SK-N-SH (cell line): ENCODE measurements around the gene PDE11A. TPM values are rescaled to one million over a fixed set of nuclear protein-coding genes. Genes with fewer than 3 reads are reported as not detected.

Experiments used
- CTCF ChIA-PET: fragments of 300-600, 350-600 bp; formaldehyde crosslinking; extraction: SDS; loops from one replicate; lab custom pipeline; 2021; lab: Yijun Ruan, JAX
- POLR2A ChIA-PET: fragments of 350-600 bp; sonication (Branson Sonifier 250); formaldehyde crosslinking; extraction: SDS; loops from one replicate; lab custom pipeline; 2020; ENCODE audit warnings: antibody characterized with exemption, inconsistent platforms; lab: Yijun Ruan, JAX
- DNase-seq: peaks from one replicate; pipeline ENCODE4 v3.0.0; 2012
- H2AFZ ChIP-seq: fragments of 200-600 bp; sonication (generic); 2 replicates; pipeline ENCODE4 v1.8.1; 2016; ENCODE audit warnings: antibody characterized with exemption, mild to moderate bottlenecking, low read depth
- H3F3A ChIP-seq: fragments of 200-600 bp; sonication (generic); replicated peaks from 2 replicates; pipeline ENCODE3; 2016; ENCODE audit warnings: antibody characterized with exemption, mild to moderate bottlenecking; ENCODE audit not compliant: insufficient read depth
- H3K27ac ChIP-seq, 2 experiments: fragments of 200-500 bp in 1 of 2; fragments of 200-600 bp in 1 of 2; sonication (Bioruptor generic) in 1 of 2; sonication (generic), shearing (Covaris generic) in 1 of 2; 2 replicates each; pipeline versions ENCODE4 v1.5.1 to v1.6.1; 2014 to 2016; ENCODE audit warnings: low read depth in 2 of 2, inconsistent platforms in 1 of 2, low read length in 1 of 2, mild to moderate bottlenecking in 1 of 2, mixed read lengths in 1 of 2
- H3K27me3 ChIP-seq: fragments of 200-600 bp; sonication (generic), shearing (Covaris generic); 2 replicates; pipeline ENCODE4 v1.6.1; 2016; ENCODE audit warnings: mixed run types; ENCODE audit not compliant: insufficient read depth
- H3K36me3 ChIP-seq, 2 experiments: fragments of 200-500 bp in 1 of 2; fragments of 200-600 bp in 1 of 2; sonication (Bioruptor generic) in 1 of 2; sonication (generic) in 1 of 2; replicated peaks in 1 of 2; 2 replicates each; pipeline versions ENCODE3 to v1.5.1; 2014 to 2016; ENCODE audit warnings: low read length in 1 of 2, mild to moderate bottlenecking in 1 of 2; ENCODE audit not compliant: insufficient read depth in 2 of 2, control insufficient read depth in 1 of 2
- H3K4me1 ChIP-seq, 2 experiments: fragments of 200-500 bp in 1 of 2; fragments of 200-600 bp in 1 of 2; sonication (Bioruptor generic) in 1 of 2; sonication (generic), shearing (Covaris generic) in 1 of 2; 2 replicates each; pipeline versions ENCODE4 v1.5.1 to v1.6.1; 2014 to 2016; ENCODE audit warnings: low read depth in 1 of 2, low read length in 1 of 2, mixed run types in 1 of 2; ENCODE audit not compliant: insufficient read depth in 2 of 2, control insufficient read depth in 1 of 2
- H3K4me2 ChIP-seq: fragments of 200-600 bp; sonication (generic), shearing (Covaris generic); 2 replicates; pipeline ENCODE4 v1.6.1; 2017; ENCODE audit warnings: mixed run types
- H3K4me3 ChIP-seq, 2 experiments: fragments of 200-500 bp in 1 of 2; fragments of 200-600 bp in 1 of 2; sonication (Bioruptor generic) in 1 of 2; sonication (generic), shearing (Covaris generic) in 1 of 2; 2 replicates each; pipeline versions ENCODE4 v1.5.1 to v1.8.1; 2014 to 2016; ENCODE audit warnings: low read depth in 2 of 2, inconsistent platforms in 1 of 2, low read length in 1 of 2, mild to moderate bottlenecking in 1 of 2, mixed read lengths in 1 of 2, moderate library complexity in 1 of 2
- H3K79me2 ChIP-seq: fragments of 200-600 bp; sonication (generic); 2 replicates; pipeline ENCODE4 v1.8.1; 2017; ENCODE audit warnings: mild to moderate bottlenecking; ENCODE audit not compliant: insufficient read depth
- H3K9ac ChIP-seq: fragments of 200-600 bp; sonication (generic); 2 replicates; pipeline ENCODE4 v1.6.1; 2017; ENCODE audit warnings: mixed run types
- H3K9me2 ChIP-seq: fragments of 200-600 bp; sonication (generic); 2 replicates; pipeline ENCODE4 v1.6.1; 2017; ENCODE audit warnings: mixed run types
- H3K9me3 ChIP-seq: fragments of 200-600 bp; sonication (generic); 2 replicates; pipeline ENCODE4 v1.6.1; 2017; ENCODE audit warnings: mixed run types, mild to moderate bottlenecking, moderate library complexity
- H4K20me1 ChIP-seq: fragments of 200-600 bp; sonication (generic); 2 replicates; pipeline ENCODE4 v1.6.1; 2017; ENCODE audit warnings: mild to moderate bottlenecking, mixed run types; ENCODE audit not compliant: insufficient read depth
- EP300 ChIP-seq, 2 experiments: IDR thresholded peaks; 2 replicates each; pipeline versions ENCODE4 v1.4.0 to v1.6.1; 2012; ENCODE audit warnings: borderline replicate concordance in 1 of 2, low read depth in 1 of 2, low read length in 1 of 2
- FOXJ3 ChIP-seq: sonication (generic); formaldehyde crosslinking; IDR thresholded peaks from 2 replicates; pipeline ENCODE4 v1.5.1; 2020; ENCODE audit warnings: mild to moderate bottlenecking, missing genetic modification reagents
- FOXM1 ChIP-seq: IDR thresholded peaks from 2 replicates; pipeline ENCODE4 v1.4.0; 2012; ENCODE audit warnings: low read depth, mild to moderate bottlenecking
- MEF2A ChIP-seq: IDR thresholded peaks from 2 replicates; pipeline ENCODE4 v1.4.0; 2012; ENCODE audit warnings: low read depth, borderline replicate concordance
- MXI1 ChIP-seq: IDR thresholded peaks from 2 replicates; pipeline ENCODE4 v1.6.1; 2012; ENCODE audit warnings: mild to moderate bottlenecking, low read depth, low read length, improper control_type of control experiment
- NFIC ChIP-seq: IDR thresholded peaks from 2 replicates; pipeline ENCODE4 v1.4.0; 2012; ENCODE audit warnings: borderline replicate concordance
- POLR2AphosphoS5 ChIP-seq: IDR thresholded peaks from 2 replicates; pipeline ENCODE4 v1.6.1; 2012; ENCODE audit warnings: low read depth, low read length
- RFX5 ChIP-seq: IDR thresholded peaks from 2 replicates; pipeline ENCODE4 v1.6.1; 2012; ENCODE audit warnings: mild to moderate bottlenecking, improper control_type of control experiment, low read length
- RXRA ChIP-seq: IDR thresholded peaks from 2 replicates; pipeline ENCODE4 v1.4.0; 2012; ENCODE audit warnings: low read depth, mild to moderate bottlenecking, borderline replicate concordance
- SMC3 ChIP-seq: IDR thresholded peaks from 2 replicates; pipeline ENCODE4 v1.6.1; 2012; ENCODE audit warnings: low read depth, low read length, improper control_type of control experiment
- TAF1 ChIP-seq: IDR thresholded peaks from 2 replicates; pipeline ENCODE4 v1.6.1; 2012; ENCODE audit warnings: low read depth, mild to moderate bottlenecking, low read length, moderate library complexity, borderline replicate concordance
- TCF12 ChIP-seq: IDR thresholded peaks from 2 replicates; pipeline ENCODE4 v1.4.0; 2012
- TEAD4 ChIP-seq: IDR thresholded peaks from 2 replicates; pipeline ENCODE4 v1.4.0; 2012; ENCODE audit warnings: mild to moderate bottlenecking, borderline replicate concordance; ENCODE audit not compliant: insufficient read depth
- YY1 ChIP-seq: IDR thresholded peaks from 2 replicates; pipeline ENCODE4 v1.4.0; 2012; ENCODE audit warnings: low read depth, mild to moderate bottlenecking
- WGBS: methylation state at CpG from one replicate; pipeline ENCODE4 v1.1.6; 2017; ENCODE audit warnings: low lambda C conversion rate; 5-methylcytosine and 5-hydroxymethylcytosine counted together
- polyA plus RNA-seq, 3 experiments: library from polyadenylated mRNA; depleted of rRNA; stranded (reverse); fragments of >200 nt; gene quantifications; 2 replicates each; pipeline ENCODE4 v1.2.3, GENCODE V29; 2012
- TF ChIP-seq, protein P1 (sequence below): IDR thresholded peaks from 2 replicates; pipeline ENCODE4; 2012
- TF ChIP-seq, protein P2 (sequence below): fragments of 150-350 bp; IDR thresholded peaks from 2 replicates; pipeline ENCODE4 v1.6.1; 2016; ENCODE audit warnings: mild to moderate bottlenecking, low read depth, low read length
- TF ChIP-seq, protein P3 (sequence below): fragments of 150-350 bp; IDR thresholded peaks from 2 replicates; pipeline ENCODE4 v1.6.1; 2017; ENCODE audit warnings: antibody characterized with exemption, low read length, low read depth, borderline replicate concordance
- TF ChIP-seq, protein P4 (sequence below): IDR thresholded peaks from 2 replicates; pipeline ENCODE4 v1.4.0; 2012; ENCODE audit warnings: low read depth
- TF ChIP-seq, protein P5 (sequence below): IDR thresholded peaks from 2 replicates; pipeline ENCODE4 v1.4.0; 2012; ENCODE audit warnings: low read depth, borderline replicate concordance

The PDE11A gene
- polyA plus RNA-seq, 1 of the 3 experiments (the other 2 are of a cell fraction), result 0.10 TPM

DNA sequence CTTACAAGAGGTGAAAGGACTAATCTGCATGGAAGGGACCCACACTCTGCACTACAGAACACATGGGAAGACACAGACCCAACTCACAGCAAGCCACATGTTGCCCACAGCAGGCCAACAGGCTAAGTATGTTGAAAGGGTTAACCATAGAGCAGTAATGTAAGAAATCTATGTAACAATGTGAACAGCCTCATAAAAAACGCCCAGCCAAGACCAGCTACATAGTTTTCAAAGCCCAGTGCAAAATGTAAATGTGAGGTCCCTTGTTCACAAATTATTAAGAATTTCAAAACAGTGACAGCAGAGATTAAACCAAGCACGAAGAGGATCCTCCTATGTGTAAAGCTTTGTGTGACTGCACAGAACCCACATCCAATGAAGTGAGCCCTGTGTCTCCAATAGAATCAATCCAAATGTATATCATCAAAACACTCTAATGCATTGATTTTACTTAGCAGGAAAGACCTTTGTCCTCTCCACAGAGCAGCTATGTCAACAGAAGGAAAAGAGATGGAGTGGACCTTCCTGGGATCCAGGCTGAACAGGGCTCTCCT lies 469.9 kb downstream of the PDE11A start:
- Histone ChIP-seq H3K4me1 (peaks cover 9 to 18% of the 10 kb centered on the region in 2 experiments; a peak in 3 of 4 replicates), H3K4me2 (no peak overlapping the region), H4K20me1 (no peaks in the 10 kb centered on the region), H3K9me3 (no peaks in the 10 kb centered on the region), H3K9me2 (no peaks in the 10 kb centered on the region), H3K27ac (no peak overlapping the region; a peak in 1 of 4 replicates), H3K36me3 (no peaks in the 10 kb centered on the region), H3K9ac (no peak overlapping the region), H3F3A (no peaks in the 10 kb centered on the region), H3K79me2 (no peaks in the 10 kb centered on the region), H3K4me3 (no peak overlapping the region), H2AFZ (no peak overlapping the region), H3K27me3 (no peaks in the 10 kb centered on the region; the same call in 1 of the 2 replicates)
- 40% methylated on average over 2 of the region's 2 CpGs for WGBS
- TF ChIP-seq TEAD4, result no peak
- TF ChIP-seq MXI1, result no peak
- TF ChIP-seq, protein P1, sequence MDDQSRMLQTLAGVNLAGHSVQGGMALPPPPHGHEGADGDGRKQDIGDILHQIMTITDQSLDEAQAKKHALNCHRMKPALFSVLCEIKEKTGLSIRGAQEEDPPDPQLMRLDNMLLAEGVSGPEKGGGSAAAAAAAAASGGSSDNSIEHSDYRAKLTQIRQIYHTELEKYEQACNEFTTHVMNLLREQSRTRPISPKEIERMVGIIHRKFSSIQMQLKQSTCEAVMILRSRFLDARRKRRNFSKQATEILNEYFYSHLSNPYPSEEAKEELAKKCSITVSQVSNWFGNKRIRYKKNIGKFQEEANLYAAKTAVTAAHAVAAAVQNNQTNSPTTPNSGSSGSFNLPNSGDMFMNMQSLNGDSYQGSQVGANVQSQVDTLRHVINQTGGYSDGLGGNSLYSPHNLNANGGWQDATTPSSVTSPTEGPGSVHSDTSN, result no peak
- TF ChIP-seq, protein P2, sequence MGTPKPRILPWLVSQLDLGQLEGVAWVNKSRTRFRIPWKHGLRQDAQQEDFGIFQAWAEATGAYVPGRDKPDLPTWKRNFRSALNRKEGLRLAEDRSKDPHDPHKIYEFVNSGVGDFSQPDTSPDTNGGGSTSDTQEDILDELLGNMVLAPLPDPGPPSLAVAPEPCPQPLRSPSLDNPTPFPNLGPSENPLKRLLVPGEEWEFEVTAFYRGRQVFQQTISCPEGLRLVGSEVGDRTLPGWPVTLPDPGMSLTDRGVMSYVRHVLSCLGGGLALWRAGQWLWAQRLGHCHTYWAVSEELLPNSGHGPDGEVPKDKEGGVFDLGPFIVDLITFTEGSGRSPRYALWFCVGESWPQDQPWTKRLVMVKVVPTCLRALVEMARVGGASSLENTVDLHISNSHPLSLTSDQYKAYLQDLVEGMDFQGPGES, result no peak
- no peak for TF ChIP-seq MEF2A
- no peak for TF ChIP-seq TAF1
- TF ChIP-seq YY1, result no peak
- no peak for TF ChIP-seq POLR2AphosphoS5
- no peak for TF ChIP-seq RXRA
- no peak for TF ChIP-seq TCF12
- no peak for TF ChIP-seq SMC3
- TF ChIP-seq, protein P3, sequence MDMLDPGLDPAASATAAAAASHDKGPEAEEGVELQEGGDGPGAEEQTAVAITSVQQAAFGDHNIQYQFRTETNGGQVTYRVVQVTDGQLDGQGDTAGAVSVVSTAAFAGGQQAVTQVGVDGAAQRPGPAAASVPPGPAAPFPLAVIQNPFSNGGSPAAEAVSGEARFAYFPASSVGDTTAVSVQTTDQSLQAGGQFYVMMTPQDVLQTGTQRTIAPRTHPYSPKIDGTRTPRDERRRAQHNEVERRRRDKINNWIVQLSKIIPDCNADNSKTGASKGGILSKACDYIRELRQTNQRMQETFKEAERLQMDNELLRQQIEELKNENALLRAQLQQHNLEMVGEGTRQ, result no peak
- TF ChIP-seq EP300 (IDR thresholded peaks at IDR 0.05; ENCODE audit: borderline replicate concordance in 1 of 2, low read depth in 1 of 2, low read length in 1 of 2), result no peak
- no peak for DNase-seq
- ChIA-PET POLR2A (no interaction called here), CTCF (interaction anchor here (1.3 to 7.4 kb wide), 6 partner anchors 8 to 122 kb away, joined by 4 to 75 read pairs (median 11); no protein-coding TSS in a partner anchor)

DNA sequence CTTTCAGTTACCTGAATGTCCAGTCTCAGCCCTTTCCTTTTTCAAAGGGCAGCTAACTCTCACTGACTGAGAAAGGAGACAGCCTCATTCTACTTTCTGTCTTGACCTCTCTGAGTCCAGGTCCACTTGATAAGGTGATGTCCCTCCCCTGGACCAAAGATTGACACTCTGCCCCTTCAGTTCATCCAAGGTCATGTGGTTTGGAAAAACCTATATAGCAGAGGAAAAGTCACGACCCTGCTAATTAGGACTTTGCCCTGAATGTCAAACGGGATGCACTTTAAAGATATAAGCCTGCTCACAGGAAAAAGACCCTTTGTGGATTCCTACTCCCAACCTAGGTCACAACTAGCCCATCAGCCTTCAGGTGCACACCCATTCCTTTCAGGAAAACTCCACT lies 471.7 kb downstream of the PDE11A start:
- CTCF ChIA-PET, result interaction anchor here (0.6 to 7.4 kb wide), 2 partner anchors 111 to 148 kb away, joined by 3 to 75 read pairs; no protein-coding TSS in a partner anchor
- Histone ChIP-seq H3K79me2 (no peaks in the 10 kb centered on the region), H4K20me1 (no peaks in the 10 kb centered on the region), H3K36me3 (no peaks in the 10 kb centered on the region), H3F3A (no peaks in the 10 kb centered on the region), H3K27ac (no peak overlapping the region), H2AFZ (no peak overlapping the region), H3K27me3 (no peaks in the 10 kb centered on the region; the same call in 1 of the 2 replicates), H3K4me3 (no peak overlapping the region), H3K4me1 (peaks cover 9 to 21% of the 10 kb centered on the region in 2 experiments; a peak in 3 of 4 replicates), H3K9me2 (no peaks in the 10 kb centered on the region), H3K9me3 (no peaks in the 10 kb centered on the region), H3K4me2 (no peak overlapping the region), H3K9ac (no peak overlapping the region)
- no peak for DNase-seq
- POLR2A ChIA-PET, result interaction anchor here (0.6 kb wide), 1 partner anchor 101 kb away, joined by 4 read pairs; no protein-coding TSS in a partner anchor
- 53% methylated on average over 2 of the region's 2 CpGs for WGBS
- TF ChIP-seq MEF2A (no peak), SMC3 (no peak), POLR2AphosphoS5 (no peak), FOXJ3 (CRISPR knock-in tag) (no peak), NFIC (no peak), MXI1 (no peak), FOXM1 (no peak), TEAD4 (no peak), TAF1 (no peak), EP300 (IDR thresholded peaks at IDR 0.05; ENCODE audit: borderline replicate concordance in 1 of 2, low read depth in 1 of 2, low read length in 1 of 2) (no peak), RFX5 (no peak)
- TF ChIP-seq, protein P3, result no peak
- TF ChIP-seq, protein P4, sequence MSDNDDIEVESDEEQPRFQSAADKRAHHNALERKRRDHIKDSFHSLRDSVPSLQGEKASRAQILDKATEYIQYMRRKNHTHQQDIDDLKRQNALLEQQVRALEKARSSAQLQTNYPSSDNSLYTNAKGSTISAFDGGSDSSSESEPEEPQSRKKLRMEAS, result no peak
- TF ChIP-seq, protein P1, result no peak
- TF ChIP-seq, protein P5, sequence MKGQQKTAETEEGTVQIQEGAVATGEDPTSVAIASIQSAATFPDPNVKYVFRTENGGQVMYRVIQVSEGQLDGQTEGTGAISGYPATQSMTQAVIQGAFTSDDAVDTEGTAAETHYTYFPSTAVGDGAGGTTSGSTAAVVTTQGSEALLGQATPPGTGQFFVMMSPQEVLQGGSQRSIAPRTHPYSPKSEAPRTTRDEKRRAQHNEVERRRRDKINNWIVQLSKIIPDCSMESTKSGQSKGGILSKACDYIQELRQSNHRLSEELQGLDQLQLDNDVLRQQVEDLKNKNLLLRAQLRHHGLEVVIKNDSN, result no peak
